ENCODE results near the gene KIAA0753.

The KIAA0753 gene

DNA sequence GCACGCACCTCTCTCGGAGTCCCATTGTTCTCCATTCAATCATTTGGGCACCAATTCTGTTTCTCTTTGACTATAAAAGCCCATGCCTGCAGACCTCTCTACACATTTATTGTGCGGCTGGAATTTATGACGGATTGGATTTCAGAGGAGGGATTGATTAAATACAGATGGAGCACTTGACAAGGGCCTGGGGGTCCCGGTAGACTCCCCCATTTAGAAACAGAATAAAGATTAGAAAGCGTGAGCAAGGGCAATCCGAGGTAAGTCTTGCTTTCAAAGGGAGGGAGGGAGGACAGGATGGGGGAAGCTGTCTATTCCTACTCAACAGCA lies 69.1 kb downstream of the KIAA0753 start:
- no peak overlapping the region for H3K4me2 ChIP-seq (ENCODE audit: low read depth, low read length)
- no peaks in the 10 kb centered on the region for H4K20me1 ChIP-seq (ENCODE audit: insufficient read depth, low read length)

DNA sequence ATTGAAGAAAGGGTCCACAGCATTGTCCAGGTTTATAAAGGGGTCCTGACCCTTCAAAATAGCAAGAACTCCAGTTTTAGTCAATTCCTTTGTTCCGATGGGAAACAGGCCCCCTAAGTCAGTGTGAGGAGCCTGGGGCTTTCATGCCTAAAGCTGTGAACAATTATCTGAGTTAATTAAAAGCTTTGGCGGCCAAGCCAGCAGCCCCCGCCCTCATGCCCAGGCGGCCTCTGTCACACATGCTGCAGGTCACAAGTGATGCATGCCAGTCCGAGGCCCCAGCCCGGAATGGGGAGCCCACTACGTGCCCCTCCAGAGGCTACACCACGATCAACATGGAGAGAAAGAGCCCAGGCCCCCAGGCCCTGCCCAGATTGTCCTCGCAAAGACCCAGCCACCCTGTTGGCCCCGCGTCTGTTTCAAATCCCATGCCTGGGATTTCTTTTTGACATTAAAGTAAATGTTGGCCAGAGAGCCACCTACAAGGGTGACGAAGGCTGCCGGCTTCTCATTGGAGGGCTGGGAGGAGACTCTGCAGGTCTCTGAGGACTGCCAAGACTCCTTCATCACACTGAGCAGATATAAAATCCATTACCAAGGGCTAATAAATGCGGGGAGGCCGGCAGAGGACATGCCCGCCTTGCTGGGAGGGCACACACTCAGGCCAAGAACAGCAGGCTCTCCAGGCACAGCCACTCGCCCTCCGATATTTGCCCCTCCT lies 69.6 kb downstream of the KIAA0753 start:
- Histone ChIP-seq H3K79me2 (ENCODE audit: low read length) (no peaks in the 10 kb centered on the region), H3K9me3 (replicated peaks; ENCODE audit: insufficient read depth, low read length) (no peaks in the 10 kb centered on the region), H3K4me2 (ENCODE audit: low read depth, low read length) (no peak overlapping the region), H4K20me1 (ENCODE audit: insufficient read depth, low read length) (no peaks in the 10 kb centered on the region), H2AFZ (ENCODE audit: low read length) (no peak overlapping the region), H3K4me3 (ENCODE audit: low read length) (no peak overlapping the region), H3K27me3 (replicated peaks; ENCODE audit: insufficient read depth, low read length) (no peaks in the 10 kb centered on the region), H3F3A (ENCODE audit: insufficient read depth, low read length) (no peaks in the 10 kb centered on the region), H3K27ac (ENCODE audit: low read length) (no peak overlapping the region), H3K36me3 (replicated peaks; ENCODE audit: insufficient read depth, low read length) (no peaks in the 10 kb centered on the region), H3K4me1 (ENCODE audit: low read length) (no peaks in the 10 kb centered on the region), H3K9ac (ENCODE audit: low read length) (no peak overlapping the region), H3K9me2 (replicated peaks; ENCODE audit: insufficient read depth, low read length) (no peaks in the 10 kb centered on the region)
- no peak for DNase-seq
- TF ChIP-seq, protein P1, sequence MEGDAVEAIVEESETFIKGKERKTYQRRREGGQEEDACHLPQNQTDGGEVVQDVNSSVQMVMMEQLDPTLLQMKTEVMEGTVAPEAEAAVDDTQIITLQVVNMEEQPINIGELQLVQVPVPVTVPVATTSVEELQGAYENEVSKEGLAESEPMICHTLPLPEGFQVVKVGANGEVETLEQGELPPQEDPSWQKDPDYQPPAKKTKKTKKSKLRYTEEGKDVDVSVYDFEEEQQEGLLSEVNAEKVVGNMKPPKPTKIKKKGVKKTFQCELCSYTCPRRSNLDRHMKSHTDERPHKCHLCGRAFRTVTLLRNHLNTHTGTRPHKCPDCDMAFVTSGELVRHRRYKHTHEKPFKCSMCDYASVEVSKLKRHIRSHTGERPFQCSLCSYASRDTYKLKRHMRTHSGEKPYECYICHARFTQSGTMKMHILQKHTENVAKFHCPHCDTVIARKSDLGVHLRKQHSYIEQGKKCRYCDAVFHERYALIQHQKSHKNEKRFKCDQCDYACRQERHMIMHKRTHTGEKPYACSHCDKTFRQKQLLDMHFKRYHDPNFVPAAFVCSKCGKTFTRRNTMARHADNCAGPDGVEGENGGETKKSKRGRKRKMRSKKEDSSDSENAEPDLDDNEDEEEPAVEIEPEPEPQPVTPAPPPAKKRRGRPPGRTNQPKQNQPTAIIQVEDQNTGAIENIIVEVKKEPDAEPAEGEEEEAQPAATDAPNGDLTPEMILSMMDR (IDR thresholded peaks at IDR 0.05; ENCODE audit: low read length), result no peak
- TF ChIP-seq EZH2 (optimal IDR thresholded peaks at IDR 0.05; ENCODE audit: low read depth, low read length) (no peak), EZH2phosphoT487 (IDR thresholded peaks at IDR 0.05; ENCODE audit: low read length) (no peak)

More for the DNA sequence above, 69.1 kb downstream of the KIAA0753 start:
- no peaks in the 10 kb centered on the region for H3K9me3 ChIP-seq (replicated peaks; ENCODE audit: insufficient read depth, low read length)
- no peak overlapping the region for H3K9ac ChIP-seq (ENCODE audit: low read length)
- no peak overlapping the region for H2AFZ ChIP-seq (ENCODE audit: low read length)
- H3K79me2 ChIP-seq (ENCODE audit: low read length), result no peaks in the 10 kb centered on the region
- H3F3A ChIP-seq (ENCODE audit: insufficient read depth, low read length), result no peaks in the 10 kb centered on the region
- H3K36me3 ChIP-seq (replicated peaks; ENCODE audit: insufficient read depth, low read length), result no peaks in the 10 kb centered on the region
- no peaks in the 10 kb centered on the region for H3K27me3 ChIP-seq (replicated peaks; ENCODE audit: insufficient read depth, low read length)
- H3K27ac ChIP-seq (ENCODE audit: low read length), result no peak overlapping the region
- no peak for DNase-seq
- no peaks in the 10 kb centered on the region for H3K9me2 ChIP-seq (replicated peaks; ENCODE audit: insufficient read depth, low read length)
- H3K4me1 ChIP-seq (ENCODE audit: low read length), result no peaks in the 10 kb centered on the region
- H3K4me3 ChIP-seq (ENCODE audit: low read length), result no peak overlapping the region
- TF ChIP-seq, protein P1 (IDR thresholded peaks at IDR 0.05; ENCODE audit: low read length), result no peak
- TF ChIP-seq EZH2phosphoT487 (IDR thresholded peaks at IDR 0.05; ENCODE audit: low read length) (no peak), EZH2 (optimal IDR thresholded peaks at IDR 0.05; ENCODE audit: low read depth, low read length) (no peak)

DNA sequence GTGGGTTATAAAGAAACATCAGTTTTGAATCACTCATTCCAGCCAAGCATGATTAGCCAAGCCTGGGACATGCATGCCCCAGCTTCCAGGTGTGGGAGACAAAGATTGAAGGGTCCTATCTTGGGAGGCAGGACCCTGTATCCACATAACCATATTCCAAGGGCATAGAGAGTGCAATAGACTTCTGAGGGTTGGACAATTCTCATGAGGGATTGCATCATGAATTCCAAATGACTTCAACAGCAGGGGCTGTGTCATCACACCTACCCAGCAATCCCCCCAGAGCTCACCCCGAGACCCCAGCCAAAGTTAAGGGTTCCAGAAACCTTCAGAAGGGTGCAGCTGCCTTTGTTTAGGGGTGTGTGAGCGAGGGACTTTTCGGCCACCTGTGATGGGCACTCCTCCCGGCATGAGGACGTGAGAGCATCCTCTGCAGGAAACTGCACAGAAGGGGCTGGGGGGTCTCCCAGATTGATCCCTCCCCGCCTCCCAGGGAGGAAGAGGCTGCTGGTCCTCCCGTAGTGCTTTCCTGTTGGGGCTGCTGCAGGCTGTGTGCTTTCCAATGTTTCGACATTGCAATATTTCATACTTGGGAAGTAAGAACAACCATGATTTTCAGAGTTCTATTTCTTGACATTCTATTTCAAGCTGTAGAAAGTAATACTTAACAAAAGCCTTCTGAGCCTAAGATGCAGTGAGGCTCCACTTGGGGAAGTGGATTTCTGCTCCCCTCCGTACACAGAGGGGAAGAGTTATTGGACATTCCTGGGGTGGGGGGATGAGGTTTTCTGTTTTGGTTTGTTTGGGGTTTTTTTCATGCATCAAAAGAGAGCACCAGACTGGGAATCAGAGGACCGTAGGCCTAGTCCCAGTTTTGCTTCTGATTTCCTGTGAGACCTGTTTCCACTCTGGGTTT lies 70.9 kb downstream of the KIAA0753 start:
- Histone ChIP-seq H4K20me1 (ENCODE audit: insufficient read depth, low read length) (no peaks in the 10 kb centered on the region), H3K4me1 (ENCODE audit: low read length) (no peaks in the 10 kb centered on the region), H3K4me2 (ENCODE audit: low read depth, low read length) (no peak overlapping the region), H3F3A (ENCODE audit: insufficient read depth, low read length) (no peaks in the 10 kb centered on the region), H3K36me3 (replicated peaks; ENCODE audit: insufficient read depth, low read length) (no peaks in the 10 kb centered on the region), H3K9me3 (replicated peaks; ENCODE audit: insufficient read depth, low read length) (no peaks in the 10 kb centered on the region), H3K27ac (ENCODE audit: low read length) (no peak overlapping the region), H3K9me2 (replicated peaks; ENCODE audit: insufficient read depth, low read length) (no peaks in the 10 kb centered on the region), H3K9ac (ENCODE audit: low read length) (no peak overlapping the region), H2AFZ (ENCODE audit: low read length) (no peak overlapping the region), H3K27me3 (replicated peaks; ENCODE audit: insufficient read depth, low read length) (no peaks in the 10 kb centered on the region), H3K4me3 (ENCODE audit: low read length) (no peak overlapping the region), H3K79me2 (ENCODE audit: low read length) (no peaks in the 10 kb centered on the region)
- DNase-seq, result no peak
- TF ChIP-seq, protein P1 (IDR thresholded peaks at IDR 0.05; ENCODE audit: low read length), result no peak
- TF ChIP-seq EZH2phosphoT487 (IDR thresholded peaks at IDR 0.05; ENCODE audit: low read length) (no peak), EZH2 (optimal IDR thresholded peaks at IDR 0.05; ENCODE audit: low read depth, low read length) (no peak)

All from MM.1S (cell line).